Measurements from ENCODE around the gene CKS1B.

The CKS1B gene

DNA sequence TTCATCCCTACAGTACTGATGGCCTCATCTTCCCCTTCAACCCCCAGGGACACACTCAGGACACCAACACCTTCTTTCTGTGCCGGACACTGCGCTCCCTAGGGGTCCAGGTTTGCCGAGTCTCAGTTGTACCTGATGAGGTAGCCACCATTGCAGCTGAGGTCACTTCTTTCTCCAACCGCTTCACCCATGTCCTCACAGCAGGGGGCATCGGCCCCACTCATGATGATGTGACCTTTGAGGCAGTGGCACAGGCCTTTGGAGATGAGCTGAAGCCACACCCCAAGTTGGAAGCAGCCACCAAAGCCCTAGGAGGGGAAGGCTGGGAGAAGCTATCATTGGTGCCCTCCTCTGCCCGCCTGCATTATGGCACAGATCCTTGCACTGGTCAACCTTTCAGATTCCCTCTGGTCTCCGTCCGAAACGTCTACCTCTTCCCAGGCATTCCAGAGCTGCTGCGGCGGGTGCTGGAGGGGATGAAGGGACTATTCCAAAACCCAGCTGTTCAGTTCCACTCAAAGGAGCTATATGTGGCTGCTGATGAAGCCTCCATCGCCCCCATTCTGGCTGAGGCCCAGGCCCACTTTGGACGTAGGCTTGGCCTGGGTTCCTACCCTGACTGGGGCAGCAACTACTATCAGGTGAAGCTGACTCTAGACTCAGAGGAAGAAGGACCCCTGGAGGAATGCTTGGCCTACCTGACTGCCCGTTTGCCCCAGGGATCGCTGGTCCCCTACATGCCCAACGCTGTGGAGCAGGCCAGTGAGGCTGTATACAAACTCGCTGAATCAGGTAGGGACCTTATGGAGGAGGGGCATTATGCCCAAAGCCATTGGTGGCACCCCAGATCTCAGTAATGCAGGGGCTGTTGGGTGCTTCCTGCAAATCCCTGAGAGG lies 13.8 kb downstream of the CKS1B start:
- DNase-seq, result no peak

DNA sequence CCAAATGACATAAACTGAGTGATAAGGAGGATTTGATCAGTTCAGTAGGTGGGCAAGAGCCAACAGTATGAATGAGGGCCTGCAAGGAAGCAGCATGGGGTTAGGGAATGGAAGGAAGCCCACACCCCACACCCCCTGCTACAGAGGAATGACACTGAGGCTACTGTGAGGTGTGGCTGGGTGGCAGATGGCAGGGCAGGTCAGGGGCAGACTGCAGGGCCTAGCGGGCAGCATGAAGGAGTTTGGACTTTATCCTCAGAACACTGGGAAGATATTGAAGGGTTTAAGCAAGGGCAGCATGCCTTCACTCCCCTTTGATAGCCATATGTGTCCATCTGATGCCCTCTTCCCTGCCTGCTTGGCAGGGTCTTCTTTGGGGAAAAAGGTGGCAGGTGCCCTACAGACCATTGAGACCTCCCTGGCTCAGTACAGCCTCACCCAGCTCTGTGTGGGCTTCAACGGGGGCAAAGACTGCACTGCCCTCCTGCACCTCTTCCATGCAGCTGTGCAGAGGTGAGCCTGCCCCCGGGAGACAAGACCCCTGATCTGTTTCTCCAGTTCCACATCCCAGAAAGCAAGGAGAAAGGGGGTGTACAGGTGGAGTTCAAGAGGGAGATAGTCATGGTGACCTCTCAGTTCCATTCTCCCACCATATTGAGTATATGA lies 14.8 kb downstream of the CKS1B start:
- no peak for DNase-seq

DNA sequence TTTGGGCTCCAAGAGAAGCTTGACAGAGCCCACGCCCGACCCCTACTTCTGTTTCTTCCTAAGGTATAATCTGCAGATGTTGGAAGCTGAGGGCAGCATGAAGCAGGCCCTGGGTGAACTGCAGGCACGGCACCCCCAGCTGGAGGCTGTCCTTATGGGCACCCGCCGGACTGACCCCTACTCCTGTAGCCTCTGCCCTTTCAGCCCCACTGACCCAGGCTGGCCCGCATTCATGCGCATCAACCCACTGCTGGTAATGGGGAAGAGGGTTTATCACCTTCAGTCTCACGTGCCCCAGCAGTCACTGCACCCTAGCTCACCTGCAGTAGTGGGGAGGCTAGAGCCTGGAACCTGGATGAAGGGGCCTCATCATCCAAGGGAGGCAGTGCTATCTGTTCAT lies 15.8 kb downstream of the CKS1B start:
- no peak for DNase-seq

DNA sequence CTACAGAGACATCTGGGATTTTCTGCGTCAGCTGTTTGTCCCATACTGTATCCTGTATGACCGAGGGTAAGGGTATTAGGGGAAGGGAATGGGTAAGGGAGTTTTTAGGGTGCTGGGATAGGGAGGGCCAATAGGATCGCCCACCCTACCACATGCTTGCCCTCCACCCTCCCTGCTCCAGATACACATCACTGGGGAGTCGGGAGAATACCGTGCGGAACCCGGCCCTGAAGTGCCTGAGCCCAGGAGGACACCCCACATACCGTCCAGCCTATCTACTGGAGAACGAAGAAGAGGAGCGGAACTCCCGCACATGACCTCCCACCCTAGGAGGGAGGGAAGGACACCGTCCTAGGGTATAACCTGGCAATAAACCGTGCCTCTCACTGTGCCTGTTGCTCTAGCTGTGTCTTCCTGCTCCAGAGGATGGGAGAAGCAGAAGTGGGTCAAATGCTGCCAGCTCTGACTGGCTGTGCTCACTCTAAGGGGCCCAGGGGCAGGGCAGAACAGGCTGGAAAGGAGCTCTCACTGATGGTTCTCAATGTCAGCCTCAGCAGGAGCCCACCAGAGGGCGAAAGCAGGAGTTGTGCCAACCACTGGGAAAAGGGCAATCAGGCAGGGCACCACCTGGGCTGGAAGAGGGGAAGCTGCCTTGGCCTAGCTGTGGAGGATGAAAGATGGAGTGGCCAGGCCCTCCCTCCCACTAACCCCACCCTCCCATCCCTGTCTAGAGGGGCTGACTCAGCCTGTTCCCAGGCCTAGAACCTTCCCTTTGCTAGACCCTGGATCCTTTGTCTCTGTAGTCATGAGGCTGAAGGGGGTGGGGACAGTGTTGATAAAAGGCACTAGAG lies 18.5 kb downstream of the CKS1B start:
- no peak for DNase-seq

DNA sequence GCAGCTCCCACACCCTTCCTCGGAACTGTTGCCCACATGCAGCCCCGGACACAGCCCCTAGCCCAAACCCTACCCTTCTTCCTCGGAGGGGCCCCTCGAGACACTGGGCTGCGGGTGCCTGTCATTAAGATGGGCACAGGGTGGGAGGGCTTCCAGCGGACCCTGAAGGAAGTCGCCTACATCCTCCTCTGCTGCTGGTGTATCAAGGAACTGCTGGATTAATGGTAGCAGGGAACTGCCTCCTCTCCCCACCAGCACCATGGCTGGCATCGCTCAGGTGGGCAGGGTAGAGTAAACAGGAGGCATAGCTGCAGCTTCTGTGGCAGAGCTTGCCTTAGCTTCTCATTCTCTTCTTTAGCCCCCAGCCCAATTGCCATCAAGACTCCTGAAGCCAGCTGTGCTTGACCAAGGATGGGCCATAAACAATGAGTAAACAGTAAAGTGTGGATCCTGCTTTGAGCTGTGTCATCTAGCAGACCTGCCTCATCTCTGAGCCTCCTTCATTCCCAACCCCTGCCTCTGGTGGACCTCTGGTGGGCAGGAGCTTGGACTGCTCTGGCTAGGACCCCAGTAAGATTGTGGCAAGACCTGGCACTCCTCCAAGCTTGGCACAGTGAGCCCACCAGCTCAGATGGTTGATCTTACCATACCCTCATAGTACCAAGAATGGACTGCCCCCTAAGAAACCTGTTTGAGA lies 19.2 kb downstream of the CKS1B start, which contains the start of gene LENEP:
Gene LENEP, plus strand, starts transcription at position 15 of the 697 bp plus-strand sequence. Its CDS starts 22 bp downstream, at position 37.
- no peak for DNase-seq

DNA sequence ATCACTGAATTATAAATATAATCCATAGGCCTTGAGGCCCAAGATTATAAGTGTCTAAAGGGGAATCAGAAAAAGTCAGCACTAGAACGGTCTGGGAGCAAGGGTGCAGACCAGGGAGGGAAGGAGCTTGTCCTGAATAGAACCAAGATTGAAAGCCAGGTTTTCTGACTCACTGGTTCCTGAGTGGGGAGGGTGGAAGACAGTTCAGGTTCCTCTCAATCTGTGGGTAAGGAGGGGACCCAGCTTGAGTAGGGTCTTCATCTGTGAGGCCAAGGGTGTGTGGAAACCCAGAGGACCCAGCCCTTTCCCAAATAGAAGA lies 19.7 kb downstream of the CKS1B start:
- DNase-seq, result no peak

DNA sequence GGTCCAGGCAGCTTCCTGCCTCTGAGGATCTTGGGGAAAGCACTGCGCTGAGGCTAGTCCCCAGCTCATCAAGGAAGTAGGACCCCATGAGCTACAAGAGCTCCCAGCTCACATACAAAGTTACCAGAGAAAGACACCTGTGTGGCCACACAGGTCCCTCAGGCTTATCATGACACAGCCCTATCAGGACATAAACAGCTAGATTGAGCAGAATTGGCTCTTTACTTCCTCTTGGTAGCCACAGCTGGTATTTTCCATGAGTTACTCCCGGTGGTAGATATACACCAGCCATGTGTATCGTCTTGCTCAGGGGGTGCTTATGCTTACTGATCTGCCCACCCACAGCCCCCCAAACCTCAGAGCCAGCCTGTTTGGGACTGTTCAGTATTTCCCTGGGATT lies 20.1 kb downstream of the CKS1B start:
- DNase-seq, result no peak

DNA sequence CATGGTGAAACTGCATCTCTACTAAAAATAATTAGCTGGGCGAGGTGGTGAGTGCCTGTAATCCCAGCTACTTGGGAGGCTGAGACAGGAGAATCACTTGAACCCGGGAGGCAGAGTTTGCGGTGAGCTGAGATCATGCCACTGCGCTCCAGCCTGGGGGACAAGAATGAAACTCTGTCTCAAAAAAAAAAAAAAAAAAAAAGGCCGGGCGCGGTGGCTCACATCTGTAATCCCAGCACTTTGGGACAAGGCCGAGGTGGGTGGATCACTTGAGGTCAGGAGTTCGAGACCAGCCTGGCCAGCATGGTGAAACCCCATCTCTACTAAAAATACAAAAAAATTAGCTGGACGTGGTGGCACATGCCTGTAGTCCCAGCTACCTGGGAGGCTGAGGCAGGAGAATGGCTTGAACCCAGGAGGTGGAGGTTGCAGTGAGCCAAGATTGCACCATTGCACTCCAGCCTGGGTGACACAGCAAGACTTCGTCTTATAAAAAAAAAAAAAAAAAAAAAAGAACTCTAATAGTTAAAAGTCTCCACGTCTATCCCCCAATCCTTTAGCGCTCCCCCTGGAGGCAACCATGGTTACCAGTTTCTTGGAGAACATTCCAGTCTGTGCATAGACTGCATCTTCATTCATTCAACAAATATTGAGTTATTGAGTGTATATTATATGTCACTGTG lies 21.0 kb downstream of the CKS1B start:
- peak; percentile 9 for DNase-seq

DNA sequence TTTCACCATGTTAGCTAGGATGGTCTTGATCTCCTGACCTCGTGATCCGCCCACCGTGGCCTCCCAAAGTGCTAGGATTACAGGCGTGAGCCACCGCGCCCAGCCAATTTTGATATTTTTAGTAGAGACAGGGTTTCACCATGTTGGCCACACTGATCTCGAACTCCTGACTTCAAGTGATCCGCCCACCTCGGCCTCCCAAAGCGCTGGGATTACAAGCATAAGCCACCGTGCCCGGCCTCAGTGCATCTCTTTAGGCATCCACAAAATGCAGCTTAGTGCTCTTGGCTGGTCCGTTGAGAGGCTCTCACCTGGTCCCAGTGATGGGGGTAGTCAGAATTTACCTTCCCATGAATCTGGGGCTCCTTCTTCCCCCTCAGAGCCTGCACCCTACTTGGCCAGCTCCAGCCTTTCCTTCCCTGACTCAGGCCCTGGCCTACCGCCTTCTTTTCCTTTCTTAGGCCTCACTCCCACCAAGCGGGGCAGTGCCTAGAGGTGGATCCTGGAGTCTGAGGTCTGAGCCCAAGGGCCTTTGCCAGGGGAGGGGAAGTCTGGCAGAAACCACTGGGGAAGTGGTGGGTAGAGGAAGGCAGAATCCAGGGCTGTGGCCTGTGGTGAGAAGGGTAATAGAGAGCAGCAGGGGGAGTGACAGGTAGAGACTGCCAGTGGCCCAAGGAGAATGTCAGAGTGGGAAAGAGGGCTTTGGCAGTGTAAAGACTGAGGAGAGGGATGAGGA lies 22.7 kb downstream of the CKS1B start:
- DNase-seq, result peak; percentile 5

DNA sequence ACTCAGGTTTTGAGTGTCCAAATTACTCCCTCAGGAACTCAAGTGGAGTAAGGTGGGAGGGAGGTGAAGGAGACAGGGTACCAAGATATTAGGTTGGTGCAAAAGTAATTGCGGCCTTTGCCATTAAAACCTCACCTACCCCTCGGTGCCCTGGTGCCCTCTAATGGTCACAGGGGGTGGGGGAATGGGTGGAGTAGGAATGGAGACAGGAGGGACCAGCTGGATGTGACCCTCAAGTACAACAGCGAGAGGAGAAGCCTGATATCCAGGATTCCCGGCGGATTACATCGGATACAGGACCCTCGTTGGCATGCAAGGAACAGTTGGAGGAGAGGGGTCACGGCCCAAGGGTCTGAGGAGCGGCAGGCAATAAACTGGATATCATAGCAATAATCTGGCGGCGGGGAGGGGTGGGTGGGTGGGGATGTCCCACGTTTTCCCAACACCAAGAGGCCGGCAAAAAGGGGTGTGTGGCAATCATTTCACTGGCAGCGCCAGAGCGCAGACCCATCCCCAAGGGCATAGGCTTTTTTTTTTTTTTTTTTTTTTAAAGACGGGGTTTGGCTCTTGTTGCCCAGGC lies 23.8 kb downstream of the CKS1B start:
- peak; percentile 6 for DNase-seq

DNA sequence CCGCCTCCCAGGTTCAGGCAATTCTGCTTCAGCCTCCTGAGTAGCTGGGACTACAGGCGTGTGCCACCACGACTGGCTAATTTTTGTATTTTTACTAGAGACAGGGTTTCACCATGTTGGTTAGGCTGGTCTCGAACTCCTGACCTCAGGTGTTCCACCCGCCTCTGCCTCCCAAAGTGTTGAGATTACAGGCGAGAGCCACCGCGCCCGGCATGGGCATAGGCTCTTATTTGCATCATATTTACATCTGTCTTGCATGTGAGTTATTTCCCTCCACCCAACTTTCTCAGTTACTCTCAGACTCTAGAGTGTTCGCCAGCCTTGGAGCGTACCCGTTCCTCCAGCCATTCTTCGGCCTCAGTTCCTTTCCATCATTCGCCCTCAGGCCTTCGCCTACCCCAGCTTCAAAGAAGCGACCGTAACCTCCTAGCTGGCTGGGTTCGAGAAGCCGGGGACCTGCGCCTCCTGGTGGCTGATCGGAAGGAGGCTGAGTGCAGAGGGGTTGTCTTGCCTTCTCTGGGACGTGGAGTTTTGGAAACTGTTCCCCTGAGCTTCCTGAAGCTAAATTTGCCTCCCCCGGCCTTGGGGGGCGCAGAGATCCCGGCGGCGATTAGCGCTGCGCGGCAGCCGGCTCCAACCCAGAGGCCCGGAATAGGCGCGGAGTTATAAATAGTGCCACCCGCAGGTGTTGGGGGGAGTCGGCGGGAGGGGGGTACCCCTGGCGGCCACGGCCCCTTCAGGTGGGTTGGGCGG lies 24.5 kb downstream of the CKS1B start:
- DNase-seq, result peak; percentile 77

DNA sequence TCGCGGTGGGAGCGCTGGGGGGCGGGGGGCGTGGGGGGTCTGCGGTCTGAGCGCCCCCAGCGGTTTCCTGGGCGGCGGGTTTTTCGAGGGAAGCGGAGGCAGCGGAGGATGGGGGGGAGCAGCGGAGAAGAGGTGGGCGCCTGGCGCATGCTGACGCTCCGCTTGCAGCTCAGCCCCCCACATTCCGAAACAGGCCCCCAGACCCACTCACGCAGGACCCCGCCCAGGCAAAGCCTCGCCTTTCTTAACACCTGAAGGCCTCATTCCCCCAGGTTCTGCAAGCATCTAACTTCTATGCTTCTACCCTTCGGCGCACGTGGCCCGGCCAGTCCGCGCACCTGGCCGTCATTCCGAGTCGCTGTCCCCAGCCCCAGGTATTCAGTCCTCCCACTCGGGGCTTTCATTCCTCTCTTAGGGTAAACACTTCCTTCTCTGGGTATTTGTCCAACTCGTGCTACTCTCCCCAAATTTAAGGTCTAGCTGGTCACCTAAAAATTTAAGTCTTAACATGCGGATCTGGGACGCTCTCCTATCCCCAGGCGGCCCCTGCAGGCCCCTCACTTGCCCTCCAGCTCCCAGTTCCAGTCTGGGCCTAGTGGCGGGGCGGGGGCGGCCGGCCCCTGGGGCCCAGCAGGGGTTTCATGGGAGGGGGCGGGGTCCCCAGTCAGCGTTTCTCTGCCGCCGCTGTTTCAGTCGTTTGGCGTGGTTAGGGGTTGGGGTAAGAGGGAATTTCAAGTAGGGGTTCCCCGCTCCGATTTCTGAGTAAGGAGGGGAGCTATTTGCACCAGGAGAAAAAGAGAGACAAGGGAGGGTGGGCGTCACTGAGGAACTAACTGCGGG lies 25.3 kb downstream of the CKS1B start:
- peak; percentile 61 for DNase-seq

DNA sequence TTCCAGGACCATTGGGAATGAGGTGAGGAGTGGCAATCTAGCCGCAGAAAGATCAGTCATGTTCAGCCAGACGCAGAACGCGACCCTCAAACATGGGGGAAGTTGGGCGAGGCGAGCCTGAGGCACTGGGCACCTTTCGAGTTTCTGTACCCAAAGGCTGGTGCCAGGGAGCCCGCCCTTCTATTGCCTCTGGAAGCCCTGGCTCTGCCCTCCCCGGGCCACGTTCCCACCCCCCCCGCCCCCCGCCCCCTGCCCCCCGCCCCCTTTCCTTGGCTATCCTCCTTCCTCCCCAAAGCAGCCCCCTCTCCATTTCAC lies 25.9 kb downstream of the CKS1B start:
- no peak for DNase-seq

DNA sequence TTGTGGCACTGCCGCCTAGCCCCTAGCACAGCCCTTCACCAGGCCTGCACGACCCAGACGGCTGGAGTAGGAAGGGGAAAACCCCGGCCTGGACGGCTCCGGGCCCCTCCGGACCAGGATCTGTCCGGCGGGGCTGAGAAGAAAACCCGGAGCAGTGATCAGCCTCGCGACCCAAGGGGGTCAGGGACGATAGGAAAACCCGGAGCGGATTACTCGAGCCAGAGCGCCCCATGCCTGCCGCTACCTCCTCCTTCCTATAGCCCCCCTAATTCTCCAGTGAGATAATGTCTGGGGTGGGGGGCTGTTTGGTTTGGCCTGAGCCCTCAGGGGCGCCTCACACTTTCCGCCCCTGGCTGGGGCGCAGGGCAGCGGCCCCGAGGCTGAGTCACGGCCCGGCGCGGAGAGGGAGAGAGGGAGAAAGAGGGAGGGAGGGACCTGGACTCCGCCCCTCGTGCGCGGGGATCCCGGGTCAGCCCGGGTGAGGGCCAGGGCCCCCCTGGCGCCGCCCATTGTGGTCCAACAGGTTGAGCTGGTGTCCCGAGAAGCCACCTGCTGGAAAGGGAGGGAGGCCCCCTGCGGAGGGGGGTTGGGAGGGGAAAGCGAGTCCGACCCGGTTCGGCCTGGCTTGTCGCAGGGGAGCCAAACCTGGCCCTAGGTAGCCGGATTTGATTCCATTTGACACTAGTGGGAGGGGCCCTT lies 26.4 kb downstream of the CKS1B start:
- peak; percentile 77 for DNase-seq

DNA sequence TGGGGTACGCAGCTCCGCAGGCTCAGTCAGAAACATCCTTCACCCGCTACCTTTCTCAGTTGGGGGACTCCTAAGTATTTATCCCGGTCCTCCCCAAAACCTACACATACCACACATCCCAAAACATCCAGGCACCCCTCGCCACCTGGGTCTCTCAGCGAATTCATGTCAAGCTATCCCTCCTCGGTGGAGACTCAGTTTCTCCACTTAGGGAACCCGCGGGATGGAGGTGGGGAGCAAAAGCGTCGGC lies 26.9 kb downstream of the CKS1B start:
- DNase-seq, result no peak

DNA sequence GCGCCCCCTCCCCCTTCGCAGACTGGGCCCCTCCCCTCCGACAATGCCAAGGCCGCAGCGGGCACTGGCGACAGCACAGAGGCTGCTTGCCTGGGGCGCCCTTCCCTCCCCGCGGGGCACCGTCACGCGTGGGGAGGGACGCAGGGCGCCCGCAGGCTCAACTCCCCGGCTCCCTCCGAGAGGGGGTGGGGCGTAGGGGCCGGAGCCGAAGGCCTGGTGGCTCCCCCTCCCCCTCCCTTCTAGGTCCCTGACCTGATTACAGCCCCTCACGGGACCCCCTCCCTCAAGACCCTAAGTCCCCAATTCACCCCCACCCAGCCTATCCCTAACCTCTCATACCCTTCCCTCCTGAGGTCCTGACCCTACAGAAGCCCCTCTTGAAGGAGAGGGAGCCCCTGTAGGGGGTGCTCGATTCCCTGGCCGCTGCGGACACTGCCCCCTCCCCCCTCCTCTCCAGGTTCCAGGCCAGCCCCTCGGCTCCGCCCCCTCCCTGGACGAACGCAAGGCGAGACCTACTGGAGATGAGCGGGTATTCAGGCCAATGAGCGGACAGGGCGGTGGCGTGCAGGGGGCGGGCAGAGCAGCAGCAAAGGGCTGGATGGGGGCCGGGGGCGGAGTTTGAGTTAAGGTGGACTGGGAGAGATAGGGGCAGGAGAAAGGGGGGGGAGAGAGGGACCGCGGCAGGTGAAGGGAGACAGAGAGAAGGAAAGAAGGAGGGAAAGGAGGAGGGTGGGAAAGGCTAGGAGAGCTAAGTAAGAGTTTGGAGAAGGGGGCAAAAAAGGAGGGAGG lies 27.4 kb downstream of the CKS1B start:
- DNase-seq, result peak; percentile 99

DNA sequence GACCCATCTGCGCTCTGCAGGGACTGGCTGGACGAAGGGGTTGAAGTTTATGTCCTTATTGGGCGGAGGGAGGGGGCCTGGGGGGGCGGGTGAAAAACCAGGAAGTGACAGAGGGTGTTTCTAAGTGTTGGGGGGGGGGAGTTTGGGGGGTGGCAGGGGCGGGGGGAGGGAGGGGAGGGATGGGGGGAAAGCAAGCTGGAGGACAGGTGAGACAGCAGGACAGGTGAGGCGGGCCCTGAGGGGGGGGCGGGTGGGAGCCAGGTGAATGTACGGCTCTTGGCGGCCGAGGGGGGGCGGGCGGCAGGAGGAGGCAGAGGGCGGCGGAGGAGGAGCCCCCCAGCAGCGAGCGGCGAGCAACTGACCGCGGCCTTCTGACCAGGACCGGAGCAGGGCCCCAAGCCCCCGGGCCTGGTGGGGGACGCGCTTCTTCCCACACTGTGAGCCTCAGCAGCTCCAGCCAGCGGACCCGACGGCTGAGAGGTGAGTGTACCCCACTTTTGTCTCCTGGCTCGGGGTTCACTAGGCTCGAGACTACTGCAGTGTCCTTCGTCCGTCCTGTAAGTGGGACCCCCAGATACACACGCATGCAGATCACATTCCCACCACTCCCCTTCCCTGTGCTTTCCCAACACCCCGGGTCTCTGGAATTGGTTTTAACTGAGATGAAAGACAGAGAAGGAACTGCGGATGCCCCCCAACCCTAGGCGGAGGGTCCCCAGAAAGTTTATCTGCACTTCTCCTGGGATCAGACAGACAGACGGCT lies 28.2 kb downstream of the CKS1B start, which contains the start of gene ZBTB7B:
Gene ZBTB7B, plus strand, starts transcription at position 339 of the 763 bp plus-strand sequence. CDS start 11,859 bp downstream, outside the sequence.
- DNase-seq, result peak; percentile 14

All from activated naive CD4-positive, alpha-beta T cell treated with anti-CD3 and anti-CD28 coated beads, Interleukin-2, amount 50 U/mL, for 16 hours (primary cell).